K562 (cell line): ENCODE measurements around the gene ZDHHC11B. TPM values are rescaled to one million over a fixed set of nuclear protein-coding genes. Genes with fewer than 3 reads are reported as not detected.

ENCODE experiments used
- ATAC-seq: fragments of 200-7000 bp; cut with Tn5 transposase; 3 replicates; pipeline ENCODE4 v1.9.1; 2020; ENCODE audit warnings: moderate library complexity
- BruUV-seq: library from RNA; stranded (reverse); fragments of 400-500 nt; replicated peaks from 2 replicates; lab custom pipeline; 2021; lab: Mats Ljungman, UMichigan
- CTCF ChIA-PET: fragments of 300-600 bp; formaldehyde crosslinking; extraction: SDS; loops from one replicate; lab custom pipeline; 2021; ENCODE audit warnings: low intra/inter-chr PET ratio; lab: Yijun Ruan, JAX
- POLR2A ChIA-PET: fragments of 300-600, 350-650 bp; sonication (Branson Sonifier 250); formaldehyde crosslinking; extraction: SDS; loops from one replicate; lab custom pipeline; 2021; ENCODE audit warnings: antibody characterized with exemption, inconsistent platforms; lab: Yijun Ruan, JAX
- DNase-seq, 4 experiments: peaks; one replicate each; pipeline versions ENCODE4 v3.0.0 to v3.0.0-alpha.2; 2011 to 2018; ENCODE audit warnings: low spot score in 3 of 4, mixed read lengths in 3 of 4; ENCODE audit errors: extremely low read depth in 1 of 4
- FAIRE-seq: peaks from 2 replicates; lab custom pipeline; 2011; peaks lifted over from hg19 to GRCh38; lab: Jason Lieb, UNC
- H2AFZ ChIP-seq: 2 replicates; pipeline ENCODE4 v1.6.0; 2011; ENCODE audit warnings: low read depth, low read length, control low read depth, inconsistent platforms
- H3K27ac ChIP-seq: fragments of 200-600 bp; 3 replicates; pipeline ENCODE4 v1.8.0; 2011; ENCODE audit warnings: low read depth, mild to moderate bottlenecking, control low read depth, inconsistent platforms, low read length, moderate library complexity, mixed read lengths; ENCODE audit errors: extremely low read depth
- H3K27me3 ChIP-seq, 2 experiments: fragments of 300-600 bp in 1 of 2; 2 replicates in 1 of 2; 3 replicates in 1 of 2; pipeline versions ENCODE4 v1.6.0 to v1.8.0; 2011; ENCODE audit warnings: inconsistent platforms in 2 of 2, low read length in 2 of 2, mild to moderate bottlenecking in 1 of 2, mixed read lengths in 1 of 2, moderate library complexity in 1 of 2; ENCODE audit not compliant: control insufficient read depth in 2 of 2, insufficient read depth in 2 of 2
- H3K36me3 ChIP-seq: fragments of 300-600 bp; 3 replicates; pipeline ENCODE4 v1.8.0; 2011; ENCODE audit warnings: mild to moderate bottlenecking, low read length, inconsistent platforms; ENCODE audit not compliant: control insufficient read depth, insufficient read depth
- H3K4me1 ChIP-seq, 2 experiments: fragments of 200-600 bp in 1 of 2; replicated peaks in 1 of 2; 2 replicates in 1 of 2; 3 replicates in 1 of 2; pipeline versions ENCODE4 v1.5.1 to v1.8.0; 2011; ENCODE audit warnings: inconsistent platforms in 2 of 2, low read length in 2 of 2, mild to moderate bottlenecking in 1 of 2, mixed read lengths in 1 of 2, moderate library complexity in 1 of 2; ENCODE audit not compliant: control insufficient read depth in 2 of 2, insufficient read depth in 2 of 2
- H3K4me2 ChIP-seq: 2 replicates; pipeline ENCODE4 v1.6.1; 2011; ENCODE audit warnings: low read length, control low read depth, inconsistent platforms, mixed read lengths; ENCODE audit not compliant: insufficient read depth
- H3K4me3 ChIP-seq: fragments of 200-600 bp; sonication (generic), shearing (Covaris generic); 2 replicates; pipeline ENCODE4 v1.5.1; 2016; ENCODE audit warnings: control low read depth, inconsistent platforms
- H3K79me2 ChIP-seq: fragments of 200-600 bp; 3 replicates; pipeline ENCODE4 v1.8.0; 2011; ENCODE audit warnings: low read length, inconsistent platforms; ENCODE audit not compliant: control insufficient read depth, insufficient read depth
- H3K9ac ChIP-seq, 2 experiments: 2 replicates each; pipeline versions ENCODE4 v1.6.0 to v1.6.1; 2011; ENCODE audit warnings: low read depth in 2 of 2, low read length in 2 of 2, control low read depth in 1 of 2, inconsistent platforms in 1 of 2, mild to moderate bottlenecking in 1 of 2, mixed read lengths in 1 of 2; ENCODE audit not compliant: insufficient read depth in 1 of 2
- H3K9me1 ChIP-seq: one replicate; pipeline ENCODE4 v1.6.0; 2011; ENCODE audit warnings: inconsistent platforms, mild to moderate bottlenecking, low read length, moderate library complexity; ENCODE audit not compliant: control insufficient read depth, insufficient read depth
- H3K9me3 ChIP-seq: replicated peaks from 2 replicates; pipeline ENCODE4 v1.5.1; 2011; ENCODE audit warnings: low read depth, low read length, inconsistent platforms; ENCODE audit not compliant: control insufficient read depth, insufficient read depth
- H4K20me1 ChIP-seq: replicated peaks from 2 replicates; pipeline ENCODE4 v1.6.1; 2011; ENCODE audit warnings: low read length, inconsistent platforms, mixed read lengths; ENCODE audit not compliant: control insufficient read depth, insufficient read depth
- ARID2 ChIP-seq: fragments of 450-650 bp; IDR thresholded peaks from 2 replicates; pipeline ENCODE4 v1.6.1; 2017; ENCODE audit warnings: antibody characterized with exemption, mild to moderate bottlenecking
- CEBPB ChIP-seq: fragments of 450-650 bp; IDR thresholded peaks from 2 replicates; pipeline ENCODE4 v1.6.1; 2016; ENCODE audit warnings: missing genetic modification characterization, missing compliant biosample characterization
- HLTF ChIP-seq: fragments of 450-650 bp; IDR thresholded peaks from 2 replicates; pipeline ENCODE4 v1.6.1; 2016
- L3MBTL2 ChIP-seq: fragments of 450-650 bp; IDR thresholded peaks from 2 replicates; pipeline ENCODE4 v1.6.1; 2016; ENCODE audit warnings: mild to moderate bottlenecking, moderate library complexity
- SRSF9 ChIP-seq: fragments of 200-400 bp; formaldehyde crosslinking; IDR thresholded peaks from 2 replicates; pipeline ENCODE4 v1.6.1; 2017; ENCODE audit warnings: low read depth, low read length, borderline replicate concordance
- ZNF23 ChIP-seq: fragments of 250-450 bp; sonication (Bioruptor Pico); IDR thresholded peaks from 2 replicates; pipeline ENCODE4 v1.4.0; 2020; ENCODE audit warnings: mild to moderate bottlenecking
- ZNF316 ChIP-seq: fragments of 450-650 bp; IDR thresholded peaks from 2 replicates; pipeline ENCODE4 v1.6.1; 2016
- WGBS: fragments of 100-300 bp; shearing (Covaris generic); methylation state at CpG from one replicate; pipeline ENCODE4 v1.1.6; 2016; ENCODE audit warnings: low coverage, mixed read lengths; ENCODE audit not compliant: insufficient coverage; ENCODE audit errors: missing lambda C conversion rate; 5-methylcytosine and 5-hydroxymethylcytosine counted together
- in situ Hi-C: fragments of 300-500 bp; cut with MboI; formaldehyde crosslinking; loops from 4 replicates; pipeline ENCODE4 v1.15.0; 2018; ENCODE audit warnings: inconsistent platforms, mixed read lengths
- intact Hi-C: fragments of 100-400 bp; cut with micrococcal nuclease; formaldehyde crosslinking; loops from 2 replicates; pipeline ENCODE4 v1.14.2; 2022
- polyA plus RNA-seq, 8 experiments: library from polyadenylated mRNA; depleted of rRNA in 4 of 8; stranded (reverse) in 5 of 8; unstranded in 3 of 8; fragments of >200 nt; fragmentation: Nextera tagmentation in 2 of 8; fragmentation: Illumina TruSeq in 1 of 8; extraction: Ambion mirVana in 2 of 8; extraction: Trizol in 1 of 8; gene quantifications; 2 replicates each; pipeline versions ENCODE4 v1.2.1 to v1.2.3, GENCODE V29; 2011 to 2014; ENCODE audit warnings: inconsistent platforms in 1 of 8, missing spikeins in 1 of 8
- total RNA-seq, 7 experiments: library from RNA; depleted of rRNA in 6 of 7; stranded (reverse); fragments of >200 nt in 6 of 7; fragmentation: Illumina TruSeq in 2 of 7; extraction: Trizol in 2 of 7; gene quantifications; 2 replicates each; pipeline versions ENCODE4 v1.2.1 to v1.2.3, GENCODE V29; 2011 to 2021; ENCODE audit warnings: low replicate concordance in 1 of 7
- TF ChIP-seq, protein P1 (sequence below): fragments of 250-450 bp; sonication (Bioruptor Pico); IDR thresholded peaks from 2 replicates; pipeline ENCODE4 v1.5.0; 2021
- TF ChIP-seq, protein P2 (sequence below): sonication (generic); formaldehyde crosslinking; IDR thresholded peaks from 2 replicates; pipeline ENCODE4 v1.9.0; 2022; ENCODE audit warnings: mild to moderate bottlenecking, missing genetic modification reagents
- TF ChIP-seq, protein P3 (sequence below), 2 experiments: fragments of 450-650 bp; IDR thresholded peaks; 2 replicates each; pipeline ENCODE4 v1.6.1; 2016
- TF ChIP-seq, protein P4 (sequence below): fragments of 200-800 bp; sonication (Bioruptor generic); IDR thresholded peaks from 2 replicates; pipeline ENCODE4 v1.6.1; 2016; ENCODE audit warnings: missing genetic modification characterization, missing compliant biosample characterization

ZDHHC11B gene
- total and polyA plus RNA-seq, 9 of the 15 experiments (the other 6 are each of a cell fraction or from before 2014, with no cell fraction given), result 0.03 to 0.23 (median 0.15) TPM; not detected in 3

DNA sequence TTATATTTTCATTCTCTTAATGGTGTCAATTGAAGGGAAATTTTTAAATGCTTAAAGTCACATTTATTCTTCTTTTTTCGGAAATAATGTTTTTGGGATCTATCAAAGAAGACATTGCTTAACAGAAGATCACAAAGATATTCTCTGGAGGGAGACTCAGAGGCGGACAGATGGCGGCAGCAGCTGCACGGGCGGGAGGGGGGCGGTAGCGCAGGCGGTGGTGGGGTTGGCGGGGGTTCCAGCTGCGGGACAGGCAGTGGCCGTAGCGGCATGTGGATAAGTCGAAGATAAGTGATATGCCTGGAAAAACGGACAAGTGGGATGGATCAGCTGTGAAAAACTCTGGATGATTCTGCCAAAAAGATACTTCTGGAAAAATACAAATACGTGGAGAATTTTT, 31.6 kb upstream of the ZDHHC11B start:
- no peak overlapping the region for H3K4me3 ChIP-seq
- no peak for ATAC-seq
- peaks cover 2% of the 10 kb centered on the region; the same call in 1 of the 2 replicates for H3K9me3 ChIP-seq
- H4K20me1 ChIP-seq, result no peaks in the 10 kb centered on the region; the same call in 1 of the 2 replicates
- 0% methylated on average over 9 of the region's 15 CpGs for WGBS
- peaks cover 36% of the 10 kb centered on the region in 2 experiments for H3K27me3 ChIP-seq
- H3K9me1 ChIP-seq, result no peaks in the 10 kb centered on the region
- H3K79me2 ChIP-seq, result no peaks in the 10 kb centered on the region
- POLR2A ChIA-PET, result no interaction called here
- TF ChIP-seq, protein P1, sequence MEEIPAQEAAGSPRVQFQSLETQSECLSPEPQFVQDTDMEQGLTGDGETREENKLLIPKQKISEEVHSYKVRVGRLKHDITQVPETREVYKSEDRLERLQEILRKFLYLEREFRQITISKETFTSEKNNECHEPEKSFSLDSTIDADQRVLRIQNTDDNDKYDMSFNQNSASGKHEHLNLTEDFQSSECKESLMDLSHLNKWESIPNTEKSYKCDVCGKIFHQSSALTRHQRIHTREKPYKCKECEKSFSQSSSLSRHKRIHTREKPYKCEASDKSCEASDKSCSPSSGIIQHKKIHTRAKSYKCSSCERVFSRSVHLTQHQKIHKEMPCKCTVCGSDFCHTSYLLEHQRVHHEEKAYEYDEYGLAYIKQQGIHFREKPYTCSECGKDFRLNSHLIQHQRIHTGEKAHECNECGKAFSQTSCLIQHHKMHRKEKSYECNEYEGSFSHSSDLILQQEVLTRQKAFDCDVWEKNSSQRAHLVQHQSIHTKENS (CRISPR knock-in tag), result no peak
- no peak for TF ChIP-seq ZNF316
- TF ChIP-seq, protein P2, sequence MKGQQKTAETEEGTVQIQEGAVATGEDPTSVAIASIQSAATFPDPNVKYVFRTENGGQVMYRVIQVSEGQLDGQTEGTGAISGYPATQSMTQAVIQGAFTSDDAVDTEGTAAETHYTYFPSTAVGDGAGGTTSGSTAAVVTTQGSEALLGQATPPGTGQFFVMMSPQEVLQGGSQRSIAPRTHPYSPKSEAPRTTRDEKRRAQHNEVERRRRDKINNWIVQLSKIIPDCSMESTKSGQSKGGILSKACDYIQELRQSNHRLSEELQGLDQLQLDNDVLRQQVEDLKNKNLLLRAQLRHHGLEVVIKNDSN (CRISPR knock-in tag), result no peak
- no peak for TF ChIP-seq CEBPB (tag)
- TF ChIP-seq, protein P3, sequence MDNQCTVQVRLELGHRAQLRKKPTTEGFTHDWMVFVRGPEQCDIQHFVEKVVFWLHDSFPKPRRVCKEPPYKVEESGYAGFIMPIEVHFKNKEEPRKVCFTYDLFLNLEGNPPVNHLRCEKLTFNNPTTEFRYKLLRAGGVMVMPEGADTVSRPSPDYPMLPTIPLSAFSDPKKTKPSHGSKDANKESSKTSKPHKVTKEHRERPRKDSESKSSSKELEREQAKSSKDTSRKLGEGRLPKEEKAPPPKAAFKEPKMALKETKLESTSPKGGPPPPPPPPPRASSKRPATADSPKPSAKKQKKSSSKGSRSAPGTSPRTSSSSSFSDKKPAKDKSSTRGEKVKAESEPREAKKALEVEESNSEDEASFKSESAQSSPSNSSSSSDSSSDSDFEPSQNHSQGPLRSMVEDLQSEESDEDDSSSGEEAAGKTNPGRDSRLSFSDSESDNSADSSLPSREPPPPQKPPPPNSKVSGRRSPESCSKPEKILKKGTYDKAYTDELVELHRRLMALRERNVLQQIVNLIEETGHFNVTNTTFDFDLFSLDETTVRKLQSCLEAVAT (IDR thresholded peaks at IDR 0.05), result no peak
- no peak for TF ChIP-seq HLTF
- TF ChIP-seq ZNF23 (CRISPR knock-in tag), result no peak
- no peak for TF ChIP-seq ARID2
- TF ChIP-seq SRSF9, result no peak
- TF ChIP-seq, protein P4, sequence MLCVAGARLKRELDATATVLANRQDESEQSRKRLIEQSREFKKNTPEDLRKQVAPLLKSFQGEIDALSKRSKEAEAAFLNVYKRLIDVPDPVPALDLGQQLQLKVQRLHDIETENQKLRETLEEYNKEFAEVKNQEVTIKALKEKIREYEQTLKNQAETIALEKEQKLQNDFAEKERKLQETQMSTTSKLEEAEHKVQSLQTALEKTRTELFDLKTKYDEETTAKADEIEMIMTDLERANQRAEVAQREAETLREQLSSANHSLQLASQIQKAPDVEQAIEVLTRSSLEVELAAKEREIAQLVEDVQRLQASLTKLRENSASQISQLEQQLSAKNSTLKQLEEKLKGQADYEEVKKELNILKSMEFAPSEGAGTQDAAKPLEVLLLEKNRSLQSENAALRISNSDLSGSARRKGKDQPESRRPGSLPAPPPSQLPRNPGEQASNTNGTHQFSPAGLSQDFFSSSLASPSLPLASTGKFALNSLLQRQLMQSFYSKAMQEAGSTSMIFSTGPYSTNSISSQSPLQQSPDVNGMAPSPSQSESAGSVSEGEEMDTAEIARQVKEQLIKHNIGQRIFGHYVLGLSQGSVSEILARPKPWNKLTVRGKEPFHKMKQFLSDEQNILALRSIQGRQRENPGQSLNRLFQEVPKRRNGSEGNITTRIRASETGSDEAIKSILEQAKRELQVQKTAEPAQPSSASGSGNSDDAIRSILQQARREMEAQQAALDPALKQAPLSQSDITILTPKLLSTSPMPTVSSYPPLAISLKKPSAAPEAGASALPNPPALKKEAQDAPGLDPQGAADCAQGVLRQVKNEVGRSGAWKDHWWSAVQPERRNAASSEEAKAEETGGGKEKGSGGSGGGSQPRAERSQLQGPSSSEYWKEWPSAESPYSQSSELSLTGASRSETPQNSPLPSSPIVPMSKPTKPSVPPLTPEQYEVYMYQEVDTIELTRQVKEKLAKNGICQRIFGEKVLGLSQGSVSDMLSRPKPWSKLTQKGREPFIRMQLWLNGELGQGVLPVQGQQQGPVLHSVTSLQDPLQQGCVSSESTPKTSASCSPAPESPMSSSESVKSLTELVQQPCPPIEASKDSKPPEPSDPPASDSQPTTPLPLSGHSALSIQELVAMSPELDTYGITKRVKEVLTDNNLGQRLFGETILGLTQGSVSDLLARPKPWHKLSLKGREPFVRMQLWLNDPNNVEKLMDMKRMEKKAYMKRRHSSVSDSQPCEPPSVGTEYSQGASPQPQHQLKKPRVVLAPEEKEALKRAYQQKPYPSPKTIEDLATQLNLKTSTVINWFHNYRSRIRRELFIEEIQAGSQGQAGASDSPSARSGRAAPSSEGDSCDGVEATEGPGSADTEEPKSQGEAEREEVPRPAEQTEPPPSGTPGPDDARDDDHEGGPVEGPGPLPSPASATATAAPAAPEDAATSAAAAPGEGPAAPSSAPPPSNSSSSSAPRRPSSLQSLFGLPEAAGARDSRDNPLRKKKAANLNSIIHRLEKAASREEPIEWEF (CRISPR knock-in tag), result no peak
- TF ChIP-seq L3MBTL2, result no peak
- no TSS peak for BruUV-seq
- H3K4me2 ChIP-seq, result no peak overlapping the region
- no peak overlapping the region for H3K9ac ChIP-seq
- in situ Hi-C loops, result no loop called here
- no peak overlapping the region for H3K27ac ChIP-seq
- intact Hi-C loops, result no loop called here
- CTCF ChIA-PET, result no interaction called here
- H2AFZ ChIP-seq, result no peak overlapping the region
- no peaks in the 10 kb centered on the region for H3K36me3 ChIP-seq
- H3K4me1 ChIP-seq, result no peaks in the 10 kb centered on the region
- no peak for DNase-seq
- no peak for FAIRE-seq
